ENCODE measurements around the gene SGK2. TPM values are rescaled to one million over a fixed set of nuclear protein-coding genes. Genes with fewer than 3 reads are reported as not detected.

The SGK2 gene
- total and polyA plus RNA-seq, 2 experiments from 2014 or later: 0.42 TPM; not detected in 1

DNA sequence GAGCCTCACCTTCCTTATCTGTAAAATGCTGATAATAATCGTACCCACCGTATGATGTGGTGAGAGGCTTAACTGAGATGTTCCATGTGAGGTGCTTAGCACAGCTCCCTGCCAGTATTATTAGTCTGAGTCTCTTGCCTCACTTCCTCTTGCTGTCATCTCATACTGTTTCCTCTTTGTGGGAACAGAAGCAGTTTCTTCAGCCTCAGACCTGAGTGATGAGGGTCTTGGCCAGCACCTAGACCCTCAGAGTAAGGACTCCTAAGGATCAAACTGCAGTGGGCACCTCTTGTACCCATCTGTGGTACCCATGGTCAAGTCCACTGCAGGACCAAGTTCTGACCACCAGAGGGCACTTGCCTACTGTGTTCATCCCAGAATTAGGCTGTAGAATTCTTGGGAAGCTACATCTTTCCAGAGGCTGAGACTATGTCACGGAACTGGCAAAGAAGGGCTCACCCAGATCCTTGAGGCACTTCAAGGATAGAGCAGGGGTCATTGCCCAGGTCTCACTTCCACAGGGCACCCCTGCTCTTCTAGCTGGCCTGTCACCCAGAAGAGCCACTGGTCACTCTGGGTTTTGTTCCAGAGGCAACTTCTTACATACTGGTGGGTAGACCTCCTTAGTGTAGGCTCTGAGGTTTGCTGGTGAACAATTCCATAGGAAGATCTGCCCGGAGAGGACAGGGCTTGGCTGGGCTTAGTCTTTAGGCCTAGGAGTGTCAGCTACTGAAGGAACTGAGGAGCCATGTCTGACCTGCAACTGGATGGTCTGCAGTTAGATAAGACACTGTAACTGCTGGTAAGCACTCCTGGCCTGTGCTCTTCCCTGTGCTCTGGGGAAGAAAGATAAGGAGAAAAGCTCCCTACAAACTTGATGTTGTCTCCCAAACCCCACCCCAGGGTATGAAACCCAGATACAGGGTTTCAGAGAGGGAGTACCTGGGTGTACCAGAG, 20.6 kb upstream of the SGK2 start (continued):
- TF ChIP-seq ZNF331 (CRISPR knock-in tag; IDR thresholded peaks at IDR 0.05; ENCODE audit: low read depth) (no peak), CREB1 (CRISPR knock-in tag; IDR thresholded peaks at IDR 0.05; ENCODE audit: low read depth) (no peak), EZH2 (IDR thresholded peaks at IDR 0.05; ENCODE audit: low read depth, unreplicated experiment) (no peak), JUNB (IDR thresholded peaks at IDR 0.05; ENCODE audit: unreplicated experiment) (no peak)
- TF ChIP-seq, protein P1, sequence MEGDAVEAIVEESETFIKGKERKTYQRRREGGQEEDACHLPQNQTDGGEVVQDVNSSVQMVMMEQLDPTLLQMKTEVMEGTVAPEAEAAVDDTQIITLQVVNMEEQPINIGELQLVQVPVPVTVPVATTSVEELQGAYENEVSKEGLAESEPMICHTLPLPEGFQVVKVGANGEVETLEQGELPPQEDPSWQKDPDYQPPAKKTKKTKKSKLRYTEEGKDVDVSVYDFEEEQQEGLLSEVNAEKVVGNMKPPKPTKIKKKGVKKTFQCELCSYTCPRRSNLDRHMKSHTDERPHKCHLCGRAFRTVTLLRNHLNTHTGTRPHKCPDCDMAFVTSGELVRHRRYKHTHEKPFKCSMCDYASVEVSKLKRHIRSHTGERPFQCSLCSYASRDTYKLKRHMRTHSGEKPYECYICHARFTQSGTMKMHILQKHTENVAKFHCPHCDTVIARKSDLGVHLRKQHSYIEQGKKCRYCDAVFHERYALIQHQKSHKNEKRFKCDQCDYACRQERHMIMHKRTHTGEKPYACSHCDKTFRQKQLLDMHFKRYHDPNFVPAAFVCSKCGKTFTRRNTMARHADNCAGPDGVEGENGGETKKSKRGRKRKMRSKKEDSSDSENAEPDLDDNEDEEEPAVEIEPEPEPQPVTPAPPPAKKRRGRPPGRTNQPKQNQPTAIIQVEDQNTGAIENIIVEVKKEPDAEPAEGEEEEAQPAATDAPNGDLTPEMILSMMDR (conservative IDR thresholded peaks at IDR 0.05; ENCODE audit: low read depth in 2 of 2): peak; percentile 83 to 85

DNA sequence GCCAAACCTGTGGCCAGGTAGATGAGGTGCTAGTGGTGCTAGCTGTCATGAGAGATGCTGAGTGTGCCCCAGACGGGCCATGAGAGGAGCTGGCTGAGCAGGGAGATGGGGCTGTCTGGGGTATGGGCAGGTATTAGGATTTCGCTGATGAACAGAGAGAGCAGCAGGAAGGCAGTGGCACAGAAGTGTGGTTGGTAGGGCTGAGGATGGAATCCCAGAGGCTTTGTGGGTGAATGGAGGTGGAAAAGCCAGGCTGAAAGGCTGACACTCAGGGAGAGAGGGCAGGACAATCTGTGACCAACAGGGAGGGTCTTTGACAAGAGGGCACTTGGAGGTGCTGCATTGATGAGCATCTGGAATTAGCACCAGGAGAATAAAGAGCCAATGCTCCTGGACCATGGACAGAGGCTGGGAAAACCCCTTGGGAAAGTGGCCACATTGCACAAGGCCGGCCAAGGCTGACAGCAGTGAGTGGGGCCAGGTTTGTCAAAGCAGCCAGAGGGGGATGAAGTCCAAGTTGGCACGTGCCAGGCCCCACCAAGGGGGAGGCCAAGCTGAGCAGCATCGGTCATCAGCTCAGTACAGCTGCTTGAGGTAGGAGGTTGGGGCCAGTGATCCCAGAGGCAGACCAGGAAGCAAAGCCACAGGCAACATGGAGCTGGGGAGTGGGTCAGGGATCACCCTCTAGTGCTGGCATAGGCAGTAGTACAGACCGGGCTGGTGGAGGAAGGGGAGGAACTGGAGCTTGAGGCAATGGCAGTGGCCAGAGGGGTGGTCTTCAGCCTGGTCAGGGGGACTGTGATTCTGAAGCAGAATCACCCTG, 19.7 kb upstream of the SGK2 start:
- DNase-seq (ENCODE audit: low spot score) (no peak), ATAC-seq (no peak)
- peaks cover 12% of the 10 kb centered on the region; the same call in 1 of the 3 replicates for H3K36me3 Mint-ChIP-seq (ENCODE audit: low read depth)
- Histone ChIP-seq H3K9me2 (ENCODE audit: insufficient read depth) (no peaks in the 10 kb centered on the region), H3K4me2 (no peak overlapping the region), H3K4me1 (ENCODE audit: insufficient read depth) (no peaks in the 10 kb centered on the region), H2AFZ (no peak overlapping the region), H4K20me1 (replicated peaks; ENCODE audit: insufficient read depth) (no peaks in the 10 kb centered on the region), H3K36me3 (ENCODE audit: insufficient read depth) (no peaks in the 10 kb centered on the region), H3F3A (replicated peaks; ENCODE audit: low read depth) (no peaks in the 10 kb centered on the region), H3K27ac (ENCODE audit: low read depth) (no peak overlapping the region), H3K79me2 (replicated peaks; ENCODE audit: insufficient read depth) (no peaks in the 10 kb centered on the region), H3K4me3 (no peak overlapping the region), H3K27me3 (ENCODE audit: insufficient read depth) (no peaks in the 10 kb centered on the region)
- no peaks in the 10 kb centered on the region for H3K4me1 Mint-ChIP-seq
- H3K27ac Mint-ChIP-seq: no peak overlapping the region
- H3K9me3 Mint-ChIP-seq: no peaks in the 10 kb centered on the region; the same call in 1 of the 3 replicates
- H3K4me3 Mint-ChIP-seq: no peak overlapping the region
- peaks cover 12% of the 10 kb centered on the region for H3K27me3 Mint-ChIP-seq (ENCODE audit: insufficient read depth, low read depth, poor library complexity)
- no peak for TF ChIP-seq EZH2 (IDR thresholded peaks at IDR 0.05; ENCODE audit: low read depth, unreplicated experiment)
- TF ChIP-seq NANOG (IDR thresholded peaks at IDR 0.05; ENCODE audit: borderline replicate concordance): no peak
- no peak for TF ChIP-seq JUNB (IDR thresholded peaks at IDR 0.05; ENCODE audit: unreplicated experiment)
- TF ChIP-seq STAT1 (IDR thresholded peaks at IDR 0.05; ENCODE audit: unreplicated experiment): no peak
- no peak for TF ChIP-seq ZNF331 (CRISPR knock-in tag; IDR thresholded peaks at IDR 0.05; ENCODE audit: low read depth)
- TF ChIP-seq, protein P2, sequence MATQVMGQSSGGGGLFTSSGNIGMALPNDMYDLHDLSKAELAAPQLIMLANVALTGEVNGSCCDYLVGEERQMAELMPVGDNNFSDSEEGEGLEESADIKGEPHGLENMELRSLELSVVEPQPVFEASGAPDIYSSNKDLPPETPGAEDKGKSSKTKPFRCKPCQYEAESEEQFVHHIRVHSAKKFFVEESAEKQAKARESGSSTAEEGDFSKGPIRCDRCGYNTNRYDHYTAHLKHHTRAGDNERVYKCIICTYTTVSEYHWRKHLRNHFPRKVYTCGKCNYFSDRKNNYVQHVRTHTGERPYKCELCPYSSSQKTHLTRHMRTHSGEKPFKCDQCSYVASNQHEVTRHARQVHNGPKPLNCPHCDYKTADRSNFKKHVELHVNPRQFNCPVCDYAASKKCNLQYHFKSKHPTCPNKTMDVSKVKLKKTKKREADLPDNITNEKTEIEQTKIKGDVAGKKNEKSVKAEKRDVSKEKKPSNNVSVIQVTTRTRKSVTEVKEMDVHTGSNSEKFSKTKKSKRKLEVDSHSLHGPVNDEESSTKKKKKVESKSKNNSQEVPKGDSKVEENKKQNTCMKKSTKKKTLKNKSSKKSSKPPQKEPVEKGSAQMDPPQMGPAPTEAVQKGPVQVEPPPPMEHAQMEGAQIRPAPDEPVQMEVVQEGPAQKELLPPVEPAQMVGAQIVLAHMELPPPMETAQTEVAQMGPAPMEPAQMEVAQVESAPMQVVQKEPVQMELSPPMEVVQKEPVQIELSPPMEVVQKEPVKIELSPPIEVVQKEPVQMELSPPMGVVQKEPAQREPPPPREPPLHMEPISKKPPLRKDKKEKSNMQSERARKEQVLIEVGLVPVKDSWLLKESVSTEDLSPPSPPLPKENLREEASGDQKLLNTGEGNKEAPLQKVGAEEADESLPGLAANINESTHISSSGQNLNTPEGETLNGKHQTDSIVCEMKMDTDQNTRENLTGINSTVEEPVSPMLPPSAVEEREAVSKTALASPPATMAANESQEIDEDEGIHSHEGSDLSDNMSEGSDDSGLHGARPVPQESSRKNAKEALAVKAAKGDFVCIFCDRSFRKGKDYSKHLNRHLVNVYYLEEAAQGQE (IDR thresholded peaks at IDR 0.05; ENCODE audit: unreplicated experiment): no peak
- no peak for TF ChIP-seq EZH2phosphoT487 (IDR thresholded peaks at IDR 0.05; ENCODE audit: unreplicated experiment)
- TF ChIP-seq POLR2AphosphoS5 (IDR thresholded peaks at IDR 0.05; ENCODE audit: low read depth): no peak
- TF ChIP-seq, protein P3, sequence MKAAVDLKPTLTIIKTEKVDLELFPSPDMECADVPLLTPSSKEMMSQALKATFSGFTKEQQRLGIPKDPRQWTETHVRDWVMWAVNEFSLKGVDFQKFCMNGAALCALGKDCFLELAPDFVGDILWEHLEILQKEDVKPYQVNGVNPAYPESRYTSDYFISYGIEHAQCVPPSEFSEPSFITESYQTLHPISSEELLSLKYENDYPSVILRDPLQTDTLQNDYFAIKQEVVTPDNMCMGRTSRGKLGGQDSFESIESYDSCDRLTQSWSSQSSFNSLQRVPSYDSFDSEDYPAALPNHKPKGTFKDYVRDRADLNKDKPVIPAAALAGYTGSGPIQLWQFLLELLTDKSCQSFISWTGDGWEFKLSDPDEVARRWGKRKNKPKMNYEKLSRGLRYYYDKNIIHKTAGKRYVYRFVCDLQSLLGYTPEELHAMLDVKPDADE (IDR thresholded peaks at IDR 0.05): no peak

All from GM23338 (cell line).